K562 (cell line): ENCODE measurements around the gene DISC1.
A peak's percentile ranks its signal among the peaks of the same experiment; 100 is the strongest.

Experiments used
- ARID1B ChIP-seq: fragments of 450-650 bp; IDR thresholded peaks from 2 replicates; pipeline ENCODE4 v1.6.1; 2016; ENCODE audit warnings: antibody characterized with exemption, mild to moderate bottlenecking, inconsistent platforms
- CHCHD3 ChIP-seq: fragments of 250-450 bp; sonication (Bioruptor Pico); IDR thresholded peaks from 2 replicates; pipeline ENCODE4 v2.1.2; 2022; ENCODE audit warnings: mild to moderate bottlenecking
- EP400 ChIP-seq: fragments of 450-650 bp; IDR thresholded peaks from 2 replicates; pipeline ENCODE4 v1.6.1; 2017; ENCODE audit warnings: antibody characterized with exemption, mild to moderate bottlenecking, moderate library complexity
- EZH2 ChIP-seq: IDR thresholded peaks from 2 replicates; pipeline ENCODE4 v1.6.1; 2012; ENCODE audit warnings: low read depth, mild to moderate bottlenecking, inconsistent platforms, low read length, borderline replicate concordance
- HNRNPK ChIP-seq: fragments of 200-400 bp; formaldehyde crosslinking; IDR thresholded peaks from one replicate; pipeline ENCODE4 v1.6.1; 2018; ENCODE audit warnings: mild to moderate bottlenecking, low read depth, low read length; ENCODE audit not compliant: poor library complexity, severe bottlenecking
- HNRNPLL ChIP-seq: fragments of 200-400 bp; formaldehyde crosslinking; IDR thresholded peaks from 2 replicates; pipeline ENCODE4 v1.6.1; 2017; ENCODE audit warnings: low read length, low read depth, mild to moderate bottlenecking; ENCODE audit not compliant: poor library complexity, severe bottlenecking
- IRF1 ChIP-seq: sonication (generic); formaldehyde crosslinking; IDR thresholded peaks from 2 replicates; pipeline ENCODE4 v1.8.0; 2022; ENCODE audit warnings: missing genetic modification reagents, mild to moderate bottlenecking, borderline replicate concordance
- NFIX ChIP-seq: fragments of 250-450 bp; sonication (Bioruptor Pico); IDR thresholded peaks from 2 replicates; pipeline ENCODE4 v1.4.0; 2020; ENCODE audit warnings: low read depth, mild to moderate bottlenecking, moderate library complexity
- POLR2A ChIP-seq: fragments of 450-650 bp; conservative IDR thresholded peaks from 2 replicates; pipeline ENCODE4 v1.6.1; 2016
- POLR2AphosphoS5 ChIP-seq: IDR thresholded peaks from 2 replicates; pipeline ENCODE4 v1.6.1; 2011; ENCODE audit warnings: mild to moderate bottlenecking, low read depth, low read length, moderate library complexity; ENCODE audit not compliant: control insufficient read depth, insufficient read depth
- SMAD4 ChIP-seq: fragments of 250-450 bp; sonication (Bioruptor Pico); conservative IDR thresholded peaks from 2 replicates; pipeline ENCODE4 v1.8.0; 2021; ENCODE audit warnings: inconsistent platforms, mild to moderate bottlenecking, moderate library complexity
- ZNF274 ChIP-seq: IDR thresholded peaks from 2 replicates; pipeline ENCODE4 v1.6.1; 2011; ENCODE audit warnings: low read depth, mild to moderate bottlenecking, low read length, moderate library complexity, borderline replicate concordance
- TF ChIP-seq, protein P1 (sequence below): sonication (generic); formaldehyde crosslinking; IDR thresholded peaks from 2 replicates; pipeline ENCODE4 v1.8.1; 2023; ENCODE audit warnings: missing genetic modification reagents, mild to moderate bottlenecking, borderline replicate concordance
- TF ChIP-seq, protein P2 (sequence below): fragments of 250-450 bp; sonication (Bioruptor Pico); IDR thresholded peaks from 2 replicates; pipeline ENCODE4 v1.4.0; 2020; ENCODE audit warnings: mild to moderate bottlenecking, moderate library complexity

DNA sequence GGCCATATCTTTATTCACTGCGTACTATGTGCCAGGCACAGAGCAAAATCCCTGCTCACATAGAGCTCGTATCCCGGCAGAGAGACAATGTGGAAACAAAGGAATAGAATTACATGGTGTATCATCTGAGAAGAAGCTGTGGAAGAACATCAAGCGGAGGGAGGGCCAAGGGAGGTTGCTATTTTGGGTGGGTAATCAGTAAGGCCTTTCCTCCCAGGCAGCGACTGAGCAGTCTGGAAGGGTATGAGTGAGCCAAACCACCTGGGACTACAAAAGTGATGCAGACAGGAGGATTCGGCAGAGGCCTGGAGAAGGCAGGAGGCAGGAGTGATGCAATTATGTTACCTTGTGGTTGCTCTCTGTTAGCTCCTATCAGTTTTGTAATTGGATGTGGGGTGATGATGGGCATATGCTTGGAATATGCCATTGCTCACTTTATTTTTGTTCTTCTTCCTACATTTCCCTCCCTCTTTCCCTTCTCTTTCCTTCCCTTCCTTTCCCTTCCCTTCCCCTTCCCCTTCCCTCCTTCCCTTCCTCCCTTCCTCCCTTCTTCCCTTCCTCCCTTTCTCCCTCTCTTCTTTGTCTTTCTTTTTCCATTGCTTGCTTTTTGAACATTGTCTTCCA, 172.9 kb downstream of the DISC1 start:
- TF ChIP-seq ZNF274 = no peak
- no peak for TF ChIP-seq EP400
- peak; percentile 67 for TF ChIP-seq HNRNPK
- no peak for TF ChIP-seq POLR2AphosphoS5
- no peak for TF ChIP-seq EZH2
- TF ChIP-seq CHCHD3 (CRISPR knock-in tag) = no peak
- no peak for TF ChIP-seq IRF1 (CRISPR knock-in tag)
- TF ChIP-seq SMAD4 = no peak
- no peak for TF ChIP-seq POLR2A
- no peak for TF ChIP-seq HNRNPLL
- TF ChIP-seq, protein P1, sequence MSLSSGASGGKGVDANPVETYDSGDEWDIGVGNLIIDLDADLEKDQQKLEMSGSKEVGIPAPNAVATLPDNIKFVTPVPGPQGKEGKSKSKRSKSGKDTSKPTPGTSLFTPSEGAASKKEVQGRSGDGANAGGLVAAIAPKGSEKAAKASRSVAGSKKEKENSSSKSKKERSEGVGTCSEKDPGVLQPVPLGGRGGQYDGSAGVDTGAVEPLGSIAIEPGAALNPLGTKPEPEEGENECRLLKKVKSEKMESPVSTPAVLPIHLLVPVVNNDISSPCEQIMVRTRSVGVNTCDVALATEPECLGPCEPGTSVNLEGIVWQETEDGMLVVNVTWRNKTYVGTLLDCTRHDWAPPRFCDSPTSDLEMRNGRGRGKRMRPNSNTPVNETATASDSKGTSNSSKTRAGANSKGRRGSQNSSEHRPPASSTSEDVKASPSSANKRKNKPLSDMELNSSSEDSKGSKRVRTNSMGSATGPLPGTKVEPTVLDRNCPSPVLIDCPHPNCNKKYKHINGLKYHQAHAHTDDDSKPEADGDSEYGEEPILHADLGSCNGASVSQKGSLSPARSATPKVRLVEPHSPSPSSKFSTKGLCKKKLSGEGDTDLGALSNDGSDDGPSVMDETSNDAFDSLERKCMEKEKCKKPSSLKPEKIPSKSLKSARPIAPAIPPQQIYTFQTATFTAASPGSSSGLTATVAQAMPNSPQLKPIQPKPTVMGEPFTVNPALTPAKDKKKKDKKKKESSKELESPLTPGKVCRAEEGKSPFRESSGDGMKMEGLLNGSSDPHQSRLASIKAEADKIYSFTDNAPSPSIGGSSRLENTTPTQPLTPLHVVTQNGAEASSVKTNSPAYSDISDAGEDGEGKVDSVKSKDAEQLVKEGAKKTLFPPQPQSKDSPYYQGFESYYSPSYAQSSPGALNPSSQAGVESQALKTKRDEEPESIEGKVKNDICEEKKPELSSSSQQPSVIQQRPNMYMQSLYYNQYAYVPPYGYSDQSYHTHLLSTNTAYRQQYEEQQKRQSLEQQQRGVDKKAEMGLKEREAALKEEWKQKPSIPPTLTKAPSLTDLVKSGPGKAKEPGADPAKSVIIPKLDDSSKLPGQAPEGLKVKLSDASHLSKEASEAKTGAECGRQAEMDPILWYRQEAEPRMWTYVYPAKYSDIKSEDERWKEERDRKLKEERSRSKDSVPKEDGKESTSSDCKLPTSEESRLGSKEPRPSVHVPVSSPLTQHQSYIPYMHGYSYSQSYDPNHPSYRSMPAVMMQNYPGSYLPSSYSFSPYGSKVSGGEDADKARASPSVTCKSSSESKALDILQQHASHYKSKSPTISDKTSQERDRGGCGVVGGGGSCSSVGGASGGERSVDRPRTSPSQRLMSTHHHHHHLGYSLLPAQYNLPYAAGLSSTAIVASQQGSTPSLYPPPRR = no peak
- TF ChIP-seq NFIX (CRISPR knock-in tag) = no peak
- TF ChIP-seq ARID1B = no peak
- TF ChIP-seq, protein P2, sequence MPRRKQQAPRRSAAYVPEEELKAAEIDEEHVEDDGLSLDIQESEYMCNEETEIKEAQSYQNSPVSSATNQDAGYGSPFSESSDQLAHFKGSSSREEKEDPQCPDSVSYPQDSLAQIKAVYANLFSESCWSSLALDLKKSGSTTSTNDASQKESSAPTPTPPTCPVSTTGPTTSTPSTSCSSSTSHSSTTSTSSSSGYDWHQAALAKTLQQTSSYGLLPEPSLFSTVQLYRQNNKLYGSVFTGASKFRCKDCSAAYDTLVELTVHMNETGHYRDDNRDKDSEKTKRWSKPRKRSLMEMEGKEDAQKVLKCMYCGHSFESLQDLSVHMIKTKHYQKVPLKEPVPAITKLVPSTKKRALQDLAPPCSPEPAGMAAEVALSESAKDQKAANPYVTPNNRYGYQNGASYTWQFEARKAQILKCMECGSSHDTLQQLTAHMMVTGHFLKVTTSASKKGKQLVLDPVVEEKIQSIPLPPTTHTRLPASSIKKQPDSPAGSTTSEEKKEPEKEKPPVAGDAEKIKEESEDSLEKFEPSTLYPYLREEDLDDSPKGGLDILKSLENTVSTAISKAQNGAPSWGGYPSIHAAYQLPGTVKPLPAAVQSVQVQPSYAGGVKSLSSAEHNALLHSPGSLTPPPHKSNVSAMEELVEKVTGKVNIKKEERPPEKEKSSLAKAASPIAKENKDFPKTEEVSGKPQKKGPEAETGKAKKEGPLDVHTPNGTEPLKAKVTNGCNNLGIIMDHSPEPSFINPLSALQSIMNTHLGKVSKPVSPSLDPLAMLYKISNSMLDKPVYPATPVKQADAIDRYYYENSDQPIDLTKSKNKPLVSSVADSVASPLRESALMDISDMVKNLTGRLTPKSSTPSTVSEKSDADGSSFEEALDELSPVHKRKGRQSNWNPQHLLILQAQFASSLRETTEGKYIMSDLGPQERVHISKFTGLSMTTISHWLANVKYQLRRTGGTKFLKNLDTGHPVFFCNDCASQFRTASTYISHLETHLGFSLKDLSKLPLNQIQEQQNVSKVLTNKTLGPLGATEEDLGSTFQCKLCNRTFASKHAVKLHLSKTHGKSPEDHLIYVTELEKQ = no peak
